Effector CD4-positive, alpha-beta T cell (primary cell): ENCODE results near the gene ROS1.

Experiments
- DNase-seq: peaks from one replicate; pipeline ENCODE4 v3.0.0-alpha.2; 2020

ROS1 gene

GRCh38 chr6:117306227-117306790 is 119.4 kb downstream of the ROS1 start:
- no peak for DNase-seq

DNA sequence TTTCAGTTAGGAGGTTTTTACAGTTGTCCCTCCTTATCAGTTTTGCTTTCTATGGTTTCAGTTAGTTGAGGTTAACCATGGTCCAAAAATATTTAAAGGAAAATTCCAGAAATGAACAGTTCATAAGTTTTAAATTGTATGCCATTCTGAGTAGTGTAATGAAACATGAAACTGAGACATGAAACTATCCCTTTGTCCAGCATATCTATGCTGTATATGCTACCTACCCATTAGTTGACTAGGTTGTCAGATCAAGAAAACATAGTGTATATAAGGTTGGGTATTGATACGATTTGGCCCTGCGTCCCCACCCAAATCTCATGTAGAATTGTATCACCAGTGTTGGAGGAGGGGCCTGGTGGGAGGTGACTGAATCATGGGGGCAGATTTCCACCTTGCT is 121.3 kb downstream of the ROS1 start:
- DNase-seq: no peak

GRCh38 chr6:117303323-117303722 is 122.4 kb downstream of the ROS1 start:
- no peak for DNase-seq

DNA sequence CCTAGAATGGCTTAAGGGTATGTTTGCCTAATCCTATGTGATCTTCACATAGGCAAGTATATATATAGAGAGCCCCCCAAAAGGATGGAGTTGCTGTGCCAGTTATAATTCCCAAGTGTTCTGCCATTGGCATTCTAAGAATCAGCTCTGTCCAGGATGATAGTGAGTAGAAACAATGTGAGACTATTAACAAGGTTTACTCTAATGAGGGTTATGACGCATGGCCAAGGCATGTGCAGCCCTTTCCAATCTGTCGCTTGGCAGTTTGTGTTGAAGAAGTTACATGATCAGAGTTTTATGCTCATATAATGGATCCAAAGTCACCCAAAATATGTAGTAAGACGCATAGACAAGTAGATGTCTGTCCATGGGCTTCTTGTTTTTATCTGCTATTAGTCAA is 126.8 kb downstream of the ROS1 start:
- no peak for DNase-seq

DNA sequence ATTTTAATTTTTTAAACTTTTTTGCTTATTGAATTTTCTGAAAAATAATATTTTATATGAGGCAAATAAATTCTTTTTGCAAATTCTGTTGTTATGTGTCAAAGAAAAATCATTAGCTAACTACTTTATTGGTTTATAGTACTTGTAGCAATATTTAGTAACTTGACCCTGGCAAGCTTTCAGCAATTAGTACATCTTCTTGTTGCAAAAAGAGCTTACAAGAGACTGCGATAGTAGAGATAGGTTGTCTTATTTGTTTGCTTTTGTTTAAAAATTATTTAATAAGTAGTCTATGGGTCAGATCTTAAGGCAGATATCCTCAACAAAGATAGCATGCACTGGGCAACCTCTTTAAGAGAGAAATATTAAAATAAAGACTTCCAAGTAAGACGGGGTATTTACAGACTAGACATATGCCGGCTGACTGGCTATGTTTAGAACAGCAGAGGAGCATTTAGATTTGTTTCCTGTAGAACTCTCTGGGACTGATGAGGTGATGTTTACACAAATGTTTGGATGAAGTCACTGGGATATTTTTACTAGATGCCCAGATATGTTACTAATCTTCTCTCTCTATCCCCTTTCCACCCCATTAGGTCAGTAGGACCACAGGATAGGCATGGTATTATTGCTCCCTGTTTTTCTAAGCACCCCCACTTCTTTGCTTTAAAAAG is 135.4 kb downstream of the ROS1 start:
- DNase-seq: no peak

GRCh38 chr6:117288083-117288715 is 137.5 kb downstream of the ROS1 start:
- no peak for DNase-seq

- no peak for DNase-seq
Measured at GRCh38 chr6:117280922-117281321, 144.8 kb downstream of the ROS1 start.

DNA sequence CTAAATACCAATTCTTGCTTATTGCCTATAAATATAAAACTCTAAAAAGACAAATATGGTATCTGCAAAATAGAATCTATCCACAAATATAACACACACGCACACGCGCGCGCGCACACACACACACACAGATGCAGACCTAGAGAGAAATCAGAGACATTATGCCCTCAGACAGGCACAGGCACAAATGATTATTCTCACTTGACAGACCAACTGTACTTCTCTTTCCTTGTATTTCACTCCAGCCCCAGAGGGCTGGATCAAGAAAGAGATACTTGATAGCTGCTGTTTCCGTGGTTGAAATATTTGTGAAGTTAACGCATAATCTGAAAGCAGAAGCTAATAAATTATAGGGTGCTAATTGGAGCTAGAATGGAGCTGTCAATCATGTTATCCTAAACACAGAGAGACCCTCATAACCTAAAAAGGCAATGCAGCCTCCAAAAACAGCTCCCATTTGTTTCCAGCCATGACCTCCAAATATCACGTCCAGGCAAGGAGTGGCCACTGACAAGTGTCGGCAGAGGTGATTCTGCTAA is 148.9 kb downstream of the ROS1 start:
- no peak for DNase-seq

- DNase-seq: no peak
Measured at GRCh38 chr6:117275711-117276110, 150.0 kb downstream of the ROS1 start.

GRCh38 chr6:117275205-117275604 is 150.5 kb downstream of the ROS1 start:
- no peak for DNase-seq

DNA sequence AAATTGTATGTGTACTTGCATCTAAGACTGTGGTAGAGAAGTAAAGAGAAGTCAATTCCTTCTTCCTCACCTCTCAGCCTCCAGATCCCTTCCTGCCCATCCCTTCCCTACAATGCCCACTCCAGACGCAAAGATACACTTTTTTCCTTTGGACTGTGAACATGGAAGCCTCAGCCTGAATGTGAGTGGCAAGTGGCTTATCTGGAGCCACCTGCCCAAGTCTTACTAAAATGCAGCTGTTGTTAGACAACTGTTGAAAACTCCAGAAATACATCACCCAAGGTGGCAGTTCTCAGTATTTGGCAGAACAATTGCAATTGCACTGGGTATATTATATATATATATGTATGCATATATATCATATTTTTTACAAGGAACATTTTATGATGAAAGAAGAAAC is 152.9 kb downstream of the ROS1 start:
- DNase-seq: no peak

- no peak for DNase-seq
Measured at GRCh38 chr6:117272032-117272866, 153.5 kb downstream of the ROS1 start.

- no peak for DNase-seq
Measured at GRCh38 chr6:117270843-117271507, 154.8 kb downstream of the ROS1 start.

GRCh38 chr6:117270055-117270842 is 155.5 kb downstream of the ROS1 start:
- DNase-seq: no peak

- DNase-seq: no peak
Measured at GRCh38 chr6:117269638-117270054, 156.1 kb downstream of the ROS1 start.

DNA sequence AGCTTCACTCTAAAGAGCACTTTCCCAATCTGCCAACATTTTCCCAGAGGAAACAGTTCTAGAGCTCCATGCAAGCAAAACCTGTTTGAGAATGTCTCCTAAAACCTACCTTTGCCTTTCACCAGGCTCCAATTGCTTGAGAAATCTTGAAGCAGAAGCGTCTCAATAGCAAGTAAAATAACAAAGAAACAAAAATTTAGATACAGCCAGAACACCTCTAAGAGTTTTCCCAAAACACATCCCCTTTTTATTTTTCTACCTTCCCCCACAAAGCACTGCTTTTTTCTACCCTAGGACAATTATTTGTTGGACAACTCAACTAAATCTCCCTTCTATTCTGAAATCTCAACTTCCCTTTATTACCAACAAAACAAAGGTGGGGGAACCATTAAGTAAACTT is 156.8 kb downstream of the ROS1 start:
- DNase-seq: no peak

DNA sequence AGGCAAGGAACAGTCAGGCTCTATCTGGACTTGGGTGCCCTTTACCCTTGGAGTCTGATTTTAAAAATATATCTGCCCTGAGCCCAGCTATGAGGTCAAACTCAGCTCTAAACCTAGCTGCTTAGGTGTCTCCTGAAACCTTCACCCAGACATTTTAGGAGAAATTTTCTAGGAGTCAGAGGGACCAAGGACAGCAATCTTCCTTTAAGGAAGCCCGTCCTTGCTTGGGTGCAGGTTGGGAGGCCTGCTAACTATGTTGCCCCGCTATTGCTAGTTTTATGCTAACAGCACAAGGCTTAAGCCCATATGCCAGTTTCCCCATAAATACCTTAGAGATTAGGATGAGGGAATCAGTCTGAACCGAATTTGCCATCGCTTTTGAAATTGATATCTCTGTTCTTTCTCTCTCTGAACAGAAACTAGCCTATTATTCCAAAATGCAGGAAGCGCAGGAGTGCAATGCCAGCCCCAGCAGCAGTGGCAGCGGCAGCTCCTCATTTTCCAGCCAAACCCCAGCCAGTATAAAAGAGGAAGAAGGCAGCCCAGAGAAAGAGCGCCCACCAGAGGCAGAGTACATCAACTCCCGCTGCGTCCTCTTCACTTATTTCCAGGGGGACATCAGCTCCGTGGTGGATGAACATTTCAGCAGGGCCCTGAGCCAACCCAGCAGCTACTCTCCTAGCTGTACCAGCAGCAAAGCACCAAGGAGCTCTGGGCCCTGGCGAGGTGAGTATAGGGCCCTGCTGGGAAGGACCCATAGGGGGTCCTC is 157.8 kb downstream of the ROS1 start:
- no peak for DNase-seq

DNA sequence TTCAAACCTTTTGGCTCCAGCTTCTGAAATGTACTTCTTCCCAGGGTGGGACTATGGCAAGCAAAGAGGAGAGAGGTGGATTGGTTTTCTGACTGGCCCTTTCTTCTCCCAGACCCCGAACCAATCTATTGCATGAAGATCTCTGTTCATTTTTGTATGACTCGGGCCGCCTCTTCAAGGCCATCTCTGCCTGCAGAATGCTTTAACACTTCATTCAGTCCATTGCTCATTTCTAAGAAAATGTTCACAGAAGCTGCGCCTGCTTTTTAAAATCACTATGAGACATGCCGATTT is 158.7 kb downstream of the ROS1 start:
- DNase-seq: no peak

GRCh38 chr6:117266257-117267053 is 159.3 kb downstream of the ROS1 start:
- DNase-seq: no peak
